Hematopoietic multipotent progenitor cell treated with erythropoietin and hydrocortisone succinate and interleukin-3 and kit ligand, for 8 days (in vitro differentiated cells): ENCODE data around the gene DECR2.

ENCODE experiments used
- DNase-seq: peaks from one replicate; pipeline ENCODE4 v3.0.0-alpha.2; 2015

The DECR2 gene

GRCh38 chr16:379961-380761 is 21.5 kb upstream of the DECR2 start:
- no peak for DNase-seq

GRCh38 chr16:380762-381011 is 21.0 kb upstream of the DECR2 start:
- no peak for DNase-seq

- DNase-seq = no peak
These were observed 20.5 kb upstream of the DECR2 start for GRCh38 chr16:381012-381788.

- peak; percentile 59 for DNase-seq
These were observed 19.6 kb upstream of the DECR2 start, which contains the start of gene PGAP6 for GRCh38 chr16:381789-382717. Gene PGAP6, minus strand, starts transcription at chr16:381978. Its CDS starts 157 bp downstream, at chr16:381821.

- no peak for DNase-seq
These were observed 18.2 kb upstream of the DECR2 start for GRCh38 chr16:383326-384051.

- peak; percentile 51 for DNase-seq
These were observed 15.0 kb upstream of the DECR2 start for GRCh38 chr16:386641-387156.

- DNase-seq = peak; percentile 85
These were observed 13.7 kb upstream of the DECR2 start for GRCh38 chr16:387761-388666.

GRCh38 chr16:389352-389751 is 12.3 kb upstream of the DECR2 start:
- DNase-seq = no peak

GRCh38 chr16:391885-392335 is 9.8 kb upstream of the DECR2 start:
- peak; percentile 85 for DNase-seq

GRCh38 chr16:392450-393030 is 9.1 kb upstream of the DECR2 start:
- peak; percentile 59 for DNase-seq

- peak; percentile 57 for DNase-seq
These were observed 5.5 kb upstream of the DECR2 start for GRCh38 chr16:396199-396598.

GRCh38 chr16:396605-397004 is 5.1 kb upstream of the DECR2 start:
- DNase-seq = peak; percentile 90

GRCh38 chr16:397135-397661 is 4.5 kb upstream of the DECR2 start, which contains the start of gene NME4:
Gene NME4, plus strand, starts transcription at chr16:397199. Its CDS starts 24 bp downstream, at chr16:397223.
- peak; percentile 51 for DNase-seq

- DNase-seq = peak; percentile 77
These were observed 3.9 kb upstream of the DECR2 start for GRCh38 chr16:397736-398332.

- peak; percentile 64 for DNase-seq
These were observed 2.9 kb upstream of the DECR2 start for GRCh38 chr16:398561-399339.

GRCh38 chr16:399340-400019 is 2.2 kb upstream of the DECR2 start:
- peak; percentile 95 for DNase-seq

GRCh38 chr16:400061-400591 is 1.6 kb upstream of the DECR2 start:
- peak; percentile 58 for DNase-seq

GRCh38 chr16:404971-405486 is 3.3 kb downstream of the DECR2 start:
- no peak for DNase-seq
